ENCODE data around the gene CACNB3.
"Not testable (repeated sequence)": the region's sequence is repeated elsewhere in the genome, so short reads cannot be mapped to it uniquely, and the experiment has no call there.

Gene CACNB3

DNA sequence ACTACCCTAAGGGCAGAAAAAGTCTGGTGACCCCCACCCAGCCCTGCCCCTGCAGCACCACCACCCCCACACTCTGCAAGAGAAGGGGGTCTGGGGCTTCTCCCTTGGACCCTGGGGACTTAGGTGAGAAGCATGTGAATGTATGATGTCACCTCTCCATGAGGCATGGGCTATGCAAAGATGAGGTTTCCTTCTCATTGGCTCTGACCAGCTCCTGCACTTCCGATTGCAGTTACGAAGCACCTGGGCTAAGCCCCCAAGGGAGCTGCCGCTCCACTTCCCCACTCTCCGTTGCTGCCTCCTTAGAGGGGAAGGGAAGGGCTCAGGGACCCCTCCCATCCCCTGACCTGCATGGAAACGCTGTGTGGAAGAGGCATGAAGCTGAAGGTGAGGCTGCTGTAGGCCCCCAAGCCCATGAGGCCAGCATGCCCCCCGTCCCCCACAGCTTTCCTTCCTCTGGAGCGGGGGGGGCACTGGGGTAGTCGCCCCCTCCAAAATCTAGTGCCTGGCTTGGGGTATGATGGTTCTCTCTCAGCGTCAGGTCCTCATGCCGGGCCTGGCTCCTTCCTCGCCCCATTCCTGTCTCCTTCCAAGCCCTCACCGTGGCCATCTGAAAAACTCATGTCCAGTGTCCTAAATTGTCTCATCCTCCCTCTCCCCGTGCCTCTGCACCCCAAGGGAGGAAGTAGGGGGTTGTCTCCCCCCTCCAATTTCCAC is 39.1 kb downstream of the CACNB3 start:
- DNase-seq: no peak

- no peak for DNase-seq
Measured at GRCh38 chr12:48858043-48858442, 39.7 kb downstream of the CACNB3 start.

DNA sequence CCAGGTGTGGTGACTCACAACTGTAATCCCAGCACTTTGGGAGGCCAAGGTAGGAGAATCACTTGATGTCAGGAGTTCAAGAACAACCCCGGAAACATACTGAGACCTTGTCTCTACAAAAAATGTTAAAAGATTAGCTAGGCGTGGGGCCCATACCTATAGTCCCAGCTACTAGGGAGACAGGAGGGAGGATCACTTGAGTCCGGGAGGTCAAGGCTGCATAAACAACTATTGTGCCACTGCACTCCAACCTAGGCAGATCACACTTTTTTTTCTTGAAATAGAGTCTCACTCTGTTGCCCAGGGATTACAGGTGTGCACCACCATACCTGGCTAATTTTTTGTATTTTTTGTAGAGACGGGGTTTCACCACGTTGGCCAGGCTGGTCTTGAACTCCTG is 41.3 kb downstream of the CACNB3 start:
- DNase-seq: no peak

DNA sequence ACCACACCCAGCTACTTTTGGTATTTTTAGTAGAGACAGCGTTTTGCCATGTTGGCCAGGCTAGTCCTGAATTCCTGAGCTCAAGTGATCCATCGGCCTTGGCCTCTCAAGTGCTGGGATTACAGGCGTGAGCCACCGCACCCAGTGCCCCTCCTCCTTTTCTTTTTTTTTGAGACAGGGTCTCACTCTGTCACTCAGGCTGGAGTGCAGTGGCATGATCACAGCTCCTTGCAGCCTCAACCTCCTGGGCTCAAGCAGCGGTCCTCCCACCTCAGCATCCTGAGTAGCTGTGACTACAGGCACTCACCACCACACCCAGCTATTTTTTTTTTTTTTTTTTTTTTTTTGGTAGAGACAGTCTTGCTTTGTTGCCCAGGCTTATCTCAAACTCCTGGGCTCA is 41.9 kb downstream of the CACNB3 start:
- not testable (repeated sequence) for DNase-seq

DNA sequence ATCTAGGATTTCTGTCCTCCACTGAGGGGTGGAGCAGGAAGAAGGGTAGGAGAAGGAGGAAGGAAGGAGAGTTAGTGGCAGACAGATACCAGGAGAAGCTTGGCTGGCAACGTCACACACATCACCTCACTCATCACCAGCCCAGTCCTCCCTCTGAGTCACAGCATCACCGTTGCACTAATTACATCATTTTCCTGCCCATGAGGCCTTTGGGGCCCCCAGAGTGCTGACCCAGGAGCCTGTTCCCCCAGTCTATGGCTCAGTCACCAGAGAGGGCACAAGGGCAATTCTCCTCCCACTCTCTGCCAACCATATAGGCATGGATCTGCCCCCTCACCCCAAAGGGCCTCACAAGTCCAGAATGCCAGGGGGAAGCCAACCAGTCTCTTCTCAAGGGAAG is 42.8 kb downstream of the CACNB3 start:
- DNase-seq: no peak

- DNase-seq: no peak
Measured at GRCh38 chr12:48862760-48863159, 44.5 kb downstream of the CACNB3 start.

DNA sequence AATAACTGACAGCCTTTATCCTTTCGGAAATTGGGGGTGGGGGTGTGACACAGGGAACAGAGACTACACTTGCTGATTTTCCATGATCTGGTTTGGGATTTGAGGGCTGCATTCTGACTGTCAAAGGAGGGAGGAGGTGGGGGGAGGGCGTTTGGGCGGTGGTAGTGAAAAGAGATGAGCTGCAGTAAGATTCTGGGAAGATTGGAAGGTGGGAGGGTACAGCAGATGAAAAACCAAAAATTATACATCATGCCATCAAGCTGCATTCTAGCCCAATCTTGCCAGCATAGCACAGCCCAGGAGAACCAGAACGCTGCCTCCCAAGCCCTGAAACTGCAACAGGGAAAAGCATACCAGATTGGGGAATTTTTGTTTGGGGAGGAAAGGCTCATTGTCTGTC is 45.0 kb downstream of the CACNB3 start:
- no peak for DNase-seq

- DNase-seq: peak; percentile 96
Measured at GRCh38 chr12:48865281-48866051, 47.2 kb downstream of the CACNB3 start, which contains the start of gene RND1. Gene RND1 (minus strand): TSS chr12:48865870. CDS start chr12:48865767, 103 bp downstream.

DNA sequence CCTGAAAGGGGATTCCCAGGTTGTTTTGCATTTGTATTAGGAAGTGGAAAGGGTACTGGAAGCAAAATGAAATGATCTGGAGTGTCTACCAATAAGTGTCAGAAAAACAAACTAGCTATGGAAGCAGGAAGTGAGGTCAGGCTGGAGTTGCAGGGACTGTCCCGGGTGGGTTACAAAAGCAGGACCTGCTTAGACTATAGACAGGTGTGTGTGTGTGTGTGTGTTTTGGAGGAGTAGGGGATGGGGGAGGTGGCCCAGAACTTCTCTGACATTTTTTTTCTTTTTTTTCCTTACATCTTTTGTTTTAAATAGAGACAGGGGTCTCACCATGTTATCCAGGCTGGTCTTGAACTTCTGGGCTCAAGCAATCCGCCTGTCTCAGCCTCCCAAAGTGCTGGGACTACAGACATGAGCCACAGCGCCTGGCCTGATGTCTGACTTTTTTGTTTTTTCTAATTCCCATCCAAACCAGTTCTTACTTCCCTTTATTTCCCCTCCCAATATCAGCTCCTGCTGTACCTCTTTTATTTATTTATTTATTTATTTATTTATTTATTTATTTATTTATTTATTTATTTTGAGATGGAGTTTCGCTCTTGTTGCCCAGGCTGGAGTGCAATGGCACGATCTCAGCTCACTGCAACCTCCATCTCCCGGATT is 47.9 kb downstream of the CACNB3 start:
- no peak for DNase-seq

GRCh38 chr12:48868451-48868850 is 50.2 kb downstream of the CACNB3 start:
- DNase-seq: no peak

DNA sequence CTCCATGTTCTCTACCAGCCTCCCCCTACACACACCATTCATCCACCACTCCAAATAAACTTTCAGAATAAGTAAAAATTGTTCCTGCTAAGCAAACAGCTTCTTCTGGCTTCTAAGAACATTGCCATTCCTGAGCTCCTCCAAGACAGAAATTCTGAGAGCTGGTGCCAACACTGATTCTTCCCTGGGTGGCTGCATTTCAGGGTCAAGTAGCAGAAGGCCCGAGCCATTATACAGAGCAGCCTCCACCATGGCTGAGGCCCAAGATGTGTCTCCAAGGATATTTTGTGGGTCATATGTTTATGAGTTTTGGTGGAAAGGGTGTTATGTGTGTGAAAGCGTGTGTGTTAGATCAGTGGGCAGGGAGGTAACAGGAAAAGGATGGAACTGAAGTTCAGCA is 50.9 kb downstream of the CACNB3 start:
- DNase-seq: no peak

- DNase-seq: no peak
Measured at GRCh38 chr12:48873096-48873495, 54.8 kb downstream of the CACNB3 start.

DNA sequence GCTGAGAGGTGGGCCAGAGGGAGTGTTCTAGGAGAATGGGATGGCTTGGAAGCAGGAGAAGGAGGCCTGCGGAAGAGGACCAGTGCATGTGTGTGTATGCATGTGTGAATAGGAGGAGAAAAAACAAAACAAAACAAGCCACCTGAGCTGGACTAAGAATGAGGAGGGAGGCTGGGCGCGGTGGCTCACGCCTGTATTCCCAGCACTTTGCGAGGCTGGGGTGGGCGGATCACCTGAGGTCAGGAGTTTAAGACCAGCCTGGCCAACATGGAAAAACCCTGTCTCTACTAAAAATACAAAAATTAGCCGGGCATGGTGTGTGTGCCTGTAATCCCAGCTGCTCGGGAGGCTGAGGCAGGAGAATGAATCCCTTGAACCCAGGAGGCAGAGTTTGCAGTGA is 55.2 kb downstream of the CACNB3 start:
- not testable (repeated sequence) for DNase-seq

DNA sequence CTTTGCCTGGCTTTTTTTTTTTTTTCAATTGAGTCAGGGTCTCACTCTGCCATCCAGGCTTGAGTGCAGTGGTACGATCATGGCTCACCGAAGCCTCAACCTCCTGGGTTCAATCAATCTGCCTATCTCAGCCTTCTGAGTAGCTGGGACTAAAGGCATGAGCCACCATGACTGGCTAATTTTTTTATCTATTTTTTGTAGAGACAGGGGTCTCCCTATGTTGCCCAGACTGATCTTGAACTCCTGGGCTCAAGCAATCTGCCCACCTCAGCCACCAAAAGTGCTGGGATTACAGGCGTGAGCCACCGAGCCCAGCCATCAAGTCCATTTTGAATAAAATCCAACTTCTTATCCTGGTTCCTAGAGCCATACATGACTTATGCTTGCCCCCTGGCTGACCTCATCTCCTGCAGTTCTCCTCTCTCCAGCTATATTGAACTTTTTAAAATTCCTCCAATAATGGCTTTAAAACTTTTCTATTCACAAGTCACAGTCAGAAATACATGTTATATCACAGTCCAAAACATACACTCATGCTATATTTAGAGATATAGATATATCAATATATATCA is 57.7 kb downstream of the CACNB3 start:
- no peak for DNase-seq

All from NCI-H2029 (cell line).